NB4 (cell line): ENCODE results near the gene SIGLEC1.

Source experiments
- CTCF ChIP-seq: IDR thresholded peaks from one replicate; pipeline ENCODE4 v1.5.1; 2012; ENCODE audit warnings: low read depth, low read length
- MAX ChIP-seq: IDR thresholded peaks from 2 replicates; pipeline ENCODE4 v1.6.1; 2011; ENCODE audit warnings: low read depth, low read length
- MYC ChIP-seq: IDR thresholded peaks from 2 replicates; pipeline ENCODE4 v1.6.1; 2011; ENCODE audit warnings: low read depth, low read length
- POLR2A ChIP-seq: IDR thresholded peaks from 2 replicates; pipeline ENCODE4 v1.6.1; 2011; ENCODE audit warnings: mild to moderate bottlenecking; ENCODE audit not compliant: insufficient read length; ENCODE audit errors: extremely low read depth

GRCh38 chr20:3714092-3714491 is 1.7 kb upstream of the SIGLEC1 start:
- TF ChIP-seq CTCF (no peak), POLR2A (no peak), MYC (no peak), MAX (no peak)
